RWPE1 (cell line): ENCODE data around the gene HOXA11.

Source experiments
- CTCF ChIA-PET: fragments of 350-600 bp; sonication (Branson Sonifier 250); formaldehyde crosslinking; extraction: SDS; loops from one replicate; lab custom pipeline; 2021; lab: Yijun Ruan, JAX
- POLR2A ChIA-PET: fragments of 400-600 bp; formaldehyde crosslinking; extraction: SDS; loops from one replicate; lab custom pipeline; 2020; ENCODE audit warnings: antibody characterized with exemption; ENCODE audit not compliant: low non-redundant PET; lab: Yijun Ruan, JAX
- DNase-seq: peaks from one replicate; pipeline ENCODE4 v3.0.0; 2012; ENCODE audit warnings: low spot score
- H3K27ac ChIP-seq: fragments of 450-650 bp; 2 replicates; pipeline ENCODE4 v1.5.1; 2017
- CTCF ChIP-seq: fragments of 450-650 bp; conservative IDR thresholded peaks from 2 replicates; pipeline ENCODE4 v1.5.1; 2017; ENCODE audit warnings: low read depth, mild to moderate bottlenecking

Gene HOXA11

DNA sequence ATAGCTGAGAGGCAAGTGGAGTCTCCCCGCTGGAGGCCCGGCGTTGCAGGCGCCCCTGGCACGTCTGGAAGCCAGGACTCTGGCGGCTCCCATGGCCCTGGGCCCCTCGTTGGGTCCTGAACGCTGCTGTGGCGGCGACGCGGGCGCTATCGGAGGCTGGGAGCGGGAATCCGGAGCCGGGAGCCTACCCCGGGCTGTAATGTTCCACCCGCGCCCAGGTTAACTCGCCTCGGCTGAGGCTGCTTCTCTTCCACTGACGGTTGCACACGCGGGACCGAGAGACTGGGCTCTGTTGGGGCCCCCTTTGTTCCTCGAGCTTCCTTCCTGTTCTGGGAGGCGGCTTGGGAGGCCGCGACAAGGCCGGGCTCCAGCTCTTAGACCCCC is 40.3 kb downstream of the HOXA11 start:
- TF ChIP-seq CTCF: no peak
- no peak for DNase-seq
- ChIA-PET POLR2A (no interaction called here), CTCF (interaction anchor here (0.7 to 3.7 kb wide), 9 partner anchors 11 to 466 kb away, joined by 3 to 34 read pairs (median 5); partner anchors contain the start of gene HOXA1)
- H3K27ac ChIP-seq: peak overlapping the region; percentile 90

- no peak for DNase-seq
- H3K27ac ChIP-seq: peak overlapping the region; percentile 90
- ChIA-PET CTCF (interaction anchor here (0.6 to 3.7 kb wide), 28 partner anchors 11 to 860 kb away, joined by 3 to 34 read pairs (median 4); partner anchors contain the start of genes HOXA1 and HOXA7), POLR2A (interaction anchor here (1.0 kb wide), 1 partner anchor 22 kb away, joined by 3 read pairs; no protein-coding TSS in a partner anchor)
- peak; percentile 66 for TF ChIP-seq CTCF
These were observed 40.9 kb downstream of the HOXA11 start for GRCh38 chr7:27143950-27144780.

DNA sequence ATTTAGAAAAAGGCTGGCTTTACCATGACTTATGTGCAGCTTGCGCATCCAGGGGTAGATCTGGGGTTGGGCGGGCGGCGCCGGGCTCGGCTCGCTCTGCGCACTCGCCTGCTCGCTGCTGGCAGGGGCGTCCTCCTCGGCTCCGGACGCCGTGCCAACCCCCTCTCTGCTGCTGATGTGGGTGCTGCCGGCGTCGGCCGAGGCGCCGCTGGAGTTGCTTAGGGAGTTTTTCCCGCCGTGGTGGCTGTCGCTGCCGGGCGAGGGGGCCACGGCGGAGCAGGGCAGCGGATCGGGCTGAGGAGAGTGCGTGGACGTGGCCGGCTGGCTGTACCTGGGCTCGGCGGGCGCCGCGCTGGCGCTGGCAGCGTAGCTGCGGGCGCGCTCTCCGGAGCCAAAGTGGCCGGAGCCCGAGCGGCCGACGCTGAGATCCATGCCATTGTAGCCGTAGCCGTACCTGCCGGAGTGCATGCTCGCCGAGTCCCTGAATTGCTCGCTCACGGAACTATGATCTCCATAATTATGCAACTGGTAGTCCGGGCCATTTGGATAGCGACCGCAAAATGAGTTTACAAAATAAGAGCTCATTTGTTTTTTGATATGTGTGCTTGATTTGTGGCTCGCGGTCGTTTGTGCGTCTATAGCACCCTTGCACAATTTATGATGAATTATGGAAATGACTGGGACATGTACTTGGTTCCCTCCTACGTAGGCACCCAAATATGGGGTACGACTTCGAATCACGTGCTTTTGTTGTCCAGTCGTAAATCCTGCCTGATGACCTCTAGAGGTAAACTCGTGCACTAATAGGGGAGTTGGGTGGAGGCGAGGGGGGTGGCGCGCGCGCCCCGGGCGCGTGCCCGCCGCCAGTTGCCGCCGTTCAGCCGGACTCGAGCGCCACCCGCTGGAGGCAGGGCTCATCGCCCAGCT is 41.7 kb downstream of the HOXA11 start, which contains the start of gene HOXA5:
Gene HOXA5 (minus strand): TSS at position 659 of the 927 bp plus-strand sequence. CDS start 74 bp downstream, at position 585.
- ChIA-PET POLR2A (interaction anchor here (0.6 to 1.0 kb wide), 2 partner anchors 22 to 23 kb away, joined by 3 read pairs; no protein-coding TSS in a partner anchor), CTCF (interaction anchor here (0.5 to 3.7 kb wide), 29 partner anchors 12 to 1251 kb away, joined by 3 to 34 read pairs (median 4); partner anchors contain the start of genes HOXA1 and HOXA7)
- TF ChIP-seq CTCF: peak; percentile 99
- peak; percentile 98 for DNase-seq
- peak within 1 kb of the TSS; percentile 90 for H3K27ac ChIP-seq

DNA sequence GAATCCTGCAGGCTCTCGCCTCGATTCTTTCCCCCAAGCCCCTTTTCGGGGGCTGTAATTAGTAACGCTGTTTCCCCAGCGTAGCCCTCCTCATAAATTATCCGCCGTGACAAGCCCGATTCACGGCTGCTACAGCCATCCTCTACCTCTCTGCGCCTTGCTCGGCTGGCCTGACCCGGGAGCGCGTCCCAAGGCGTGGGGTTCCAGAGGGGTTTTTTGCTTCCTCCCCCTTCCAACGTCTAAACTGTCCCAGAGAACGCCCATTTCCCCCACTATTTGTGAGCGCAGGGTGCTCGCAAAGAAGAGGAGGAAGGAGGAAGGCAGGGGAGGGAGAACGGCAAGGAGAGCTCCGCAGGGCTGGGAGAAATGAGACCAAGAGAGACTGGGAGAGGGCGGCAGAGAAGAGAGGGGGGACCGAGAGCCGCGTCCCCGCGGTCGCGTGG is 42.4 kb downstream of the HOXA11 start:
- CTCF ChIA-PET: interaction anchor here (0.6 to 3.7 kb wide), 8 partner anchors 8 to 299 kb away, joined by 3 to 34 read pairs (median 6); no protein-coding TSS in a partner anchor
- peak overlapping the region; percentile 90 for H3K27ac ChIP-seq
- no peak for DNase-seq
- no peak for TF ChIP-seq CTCF
- POLR2A ChIA-PET: interaction anchor here (0.6 kb wide), 1 partner anchor 22 kb away, joined by 3 read pairs; no protein-coding TSS in a partner anchor

GRCh38 chr7:27141923-27142579 is 43.0 kb downstream of the HOXA11 start:
- peak overlapping the region; percentile 90 for H3K27ac ChIP-seq

More at GRCh38 chr7:27141923-27142579, 43.0 kb downstream of the HOXA11 start:
- TF ChIP-seq CTCF: 0 out of 2 replicates have a peak, but pooled peaks have one; percentile 17
- ChIA-PET POLR2A (no interaction called here), CTCF (interaction anchor here (0.6 to 3.7 kb wide), 10 partner anchors 9 to 1429 kb away, joined by 3 to 34 read pairs (median 4); partner anchors contain the start of gene HOXA4)
- no peak for DNase-seq
